ENCODE results near the gene YWHAG. TPM values are rescaled to one million over a fixed set of nuclear protein-coding genes. Genes with fewer than 3 reads are reported as not detected.

Gene YWHAG
- total and polyA plus RNA-seq, 4 donors: 11.6 to 46.7 (median 43.5) TPM

DNA sequence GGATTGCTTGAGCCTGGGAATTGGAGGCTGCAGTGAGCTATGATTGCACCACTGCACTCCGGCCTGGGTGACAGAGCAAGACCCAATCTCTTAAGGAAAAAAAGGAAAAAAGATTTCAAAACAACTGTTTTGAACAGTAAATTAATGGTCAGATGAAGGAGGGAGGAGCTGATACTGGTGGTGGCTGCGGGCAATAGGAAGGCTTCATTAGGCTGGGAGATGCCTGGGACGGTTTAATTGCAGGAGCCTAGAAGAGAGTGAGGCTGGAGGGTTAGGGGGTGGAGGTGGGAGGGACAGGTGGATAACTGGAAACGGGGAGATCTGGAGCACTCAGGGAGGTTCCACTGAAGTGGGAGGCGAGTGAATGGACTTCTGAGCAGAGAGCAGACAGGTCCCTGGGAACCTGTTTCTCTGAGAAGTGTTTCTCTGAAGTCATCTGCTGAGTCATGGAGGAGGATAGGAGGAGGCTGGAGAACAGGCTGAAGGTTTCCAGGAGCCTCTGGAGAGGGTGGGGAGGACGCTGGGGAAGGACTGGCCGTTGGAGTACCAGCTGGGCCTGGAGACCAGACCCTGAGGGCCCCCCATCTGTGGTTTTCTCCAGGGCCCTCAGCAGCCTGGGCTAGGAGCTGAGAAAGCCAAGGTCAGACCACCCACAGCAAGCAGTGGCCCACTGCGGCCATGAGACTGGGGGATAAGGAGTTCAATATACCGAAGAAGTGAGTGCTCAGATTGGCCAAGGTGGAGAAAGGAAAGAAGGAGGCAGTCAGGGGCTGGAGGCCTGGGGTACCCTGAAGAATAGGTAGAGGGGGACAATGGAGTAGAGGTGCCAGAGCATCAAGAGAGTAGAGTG, 14.4 kb upstream of the YWHAG start:
- Histone ChIP-seq H3K4me3 (ENCODE audit: low read depth in 1 of 3, low read length in 3 of 3) (no peak overlapping the region), H3K4me1 (ENCODE audit: control insufficient read depth in 4 of 4, insufficient read depth in 4 of 4, low read length in 3 of 4) (peaks cover 0 to 4% (median 0%) of the 10 kb centered on the region in 4 donors), H3K27ac (ENCODE audit: low read depth in 1 of 2, low read length in 2 of 2) (no peak overlapping the region), H3K36me3 (ENCODE audit: control insufficient read depth in 4 of 4, insufficient read depth in 3 of 4, low read depth in 1 of 4, low read length in 3 of 4) (no peaks in the 10 kb centered on the region), H3K9me3 (ENCODE audit: control insufficient read depth in 4 of 4, low read length in 3 of 4) (no peaks in the 10 kb centered on the region), H3K9ac (ENCODE audit: low read depth in 1 of 2, low read length in 2 of 2) (no peak overlapping the region), H3K27me3 (ENCODE audit: control insufficient read depth in 4 of 4, insufficient read depth in 4 of 4, low read length in 3 of 4) (no peaks in the 10 kb centered on the region)
- 84% methylated on average over 9 of the region's 9 CpGs for WGBS
- no peak for TF ChIP-seq RXRA (IDR thresholded peaks at IDR 0.05)
- TF ChIP-seq NR2F2 (IDR thresholded peaks at IDR 0.05): no peak
- TF ChIP-seq ZBTB33 (IDR thresholded peaks at IDR 0.05): no peak
- TF ChIP-seq, protein P1, sequence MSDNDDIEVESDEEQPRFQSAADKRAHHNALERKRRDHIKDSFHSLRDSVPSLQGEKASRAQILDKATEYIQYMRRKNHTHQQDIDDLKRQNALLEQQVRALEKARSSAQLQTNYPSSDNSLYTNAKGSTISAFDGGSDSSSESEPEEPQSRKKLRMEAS (IDR thresholded peaks at IDR 0.05): no peak
- TF ChIP-seq GABPA (IDR thresholded peaks at IDR 0.05 in 1 of 2, conservative IDR thresholded peaks at IDR 0.05 in 1 of 2): no peak
- no peak for TF ChIP-seq YY1 (IDR thresholded peaks at IDR 0.05)
- no peak for TF ChIP-seq FOXA1 (IDR thresholded peaks at IDR 0.05)
- TF ChIP-seq HNF4A (conservative IDR thresholded peaks at IDR 0.05): no peak
- no peak for TF ChIP-seq JUND (IDR thresholded peaks at IDR 0.05)
- no peak for TF ChIP-seq EGR1 (IDR thresholded peaks at IDR 0.05; ENCODE audit: low read depth in 2 of 2)
- no peak for TF ChIP-seq TAF1 (conservative IDR thresholded peaks at IDR 0.05)
- TF ChIP-seq, protein P2, sequence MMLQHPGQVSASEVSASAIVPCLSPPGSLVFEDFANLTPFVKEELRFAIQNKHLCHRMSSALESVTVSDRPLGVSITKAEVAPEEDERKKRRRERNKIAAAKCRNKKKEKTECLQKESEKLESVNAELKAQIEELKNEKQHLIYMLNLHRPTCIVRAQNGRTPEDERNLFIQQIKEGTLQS (IDR thresholded peaks at IDR 0.05): no peak
- no peak for DNase-seq (ENCODE audit: low spot score)

- TF ChIP-seq GABPA (IDR thresholded peaks at IDR 0.05 in 1 of 2, conservative IDR thresholded peaks at IDR 0.05 in 1 of 2) (no peak), JUND (IDR thresholded peaks at IDR 0.05) (no peak), HNF4G (IDR thresholded peaks at IDR 0.05) (no peak), YY1 (IDR thresholded peaks at IDR 0.05) (no peak), NR2F2 (IDR thresholded peaks at IDR 0.05) (no peak)
- TF ChIP-seq, protein P2 (IDR thresholded peaks at IDR 0.05): no peak
These were observed 12.6 kb upstream of the YWHAG start for GRCh38 chr7:76371396-76371795.

GRCh38 chr7:76369018-76369417, 10.2 kb upstream of the YWHAG start:
- Histone ChIP-seq H3K4me3 (ENCODE audit: low read depth in 1 of 3, low read length in 3 of 3) (no peak overlapping the region), H3K9me3 (ENCODE audit: control insufficient read depth in 4 of 4, low read length in 3 of 4) (no peaks in the 10 kb centered on the region), H3K27me3 (ENCODE audit: control insufficient read depth in 4 of 4, insufficient read depth in 4 of 4, low read length in 3 of 4) (no peaks in the 10 kb centered on the region), H3K36me3 (ENCODE audit: control insufficient read depth in 4 of 4, insufficient read depth in 3 of 4, low read depth in 1 of 4, low read length in 3 of 4) (no peaks in the 10 kb centered on the region), H3K9ac (ENCODE audit: low read depth in 1 of 2, low read length in 2 of 2) (no peak overlapping the region), H3K27ac (ENCODE audit: low read depth in 1 of 2, low read length in 2 of 2) (no peak overlapping the region), H3K4me1 (ENCODE audit: control insufficient read depth in 4 of 4, insufficient read depth in 4 of 4, low read length in 3 of 4) (peaks cover 0 to 12% (median 1%) of the 10 kb centered on the region in 4 donors)
- 79% methylated on average over 6 of the region's 6 CpGs for WGBS
- DNase-seq (ENCODE audit: low spot score): no peak
- TF ChIP-seq HNF4A (conservative IDR thresholded peaks at IDR 0.05): no peak
- TF ChIP-seq, protein P1 (IDR thresholded peaks at IDR 0.05): no peak
- no peak for TF ChIP-seq FOXA2 (IDR thresholded peaks at IDR 0.05)
- TF ChIP-seq, protein P3, sequence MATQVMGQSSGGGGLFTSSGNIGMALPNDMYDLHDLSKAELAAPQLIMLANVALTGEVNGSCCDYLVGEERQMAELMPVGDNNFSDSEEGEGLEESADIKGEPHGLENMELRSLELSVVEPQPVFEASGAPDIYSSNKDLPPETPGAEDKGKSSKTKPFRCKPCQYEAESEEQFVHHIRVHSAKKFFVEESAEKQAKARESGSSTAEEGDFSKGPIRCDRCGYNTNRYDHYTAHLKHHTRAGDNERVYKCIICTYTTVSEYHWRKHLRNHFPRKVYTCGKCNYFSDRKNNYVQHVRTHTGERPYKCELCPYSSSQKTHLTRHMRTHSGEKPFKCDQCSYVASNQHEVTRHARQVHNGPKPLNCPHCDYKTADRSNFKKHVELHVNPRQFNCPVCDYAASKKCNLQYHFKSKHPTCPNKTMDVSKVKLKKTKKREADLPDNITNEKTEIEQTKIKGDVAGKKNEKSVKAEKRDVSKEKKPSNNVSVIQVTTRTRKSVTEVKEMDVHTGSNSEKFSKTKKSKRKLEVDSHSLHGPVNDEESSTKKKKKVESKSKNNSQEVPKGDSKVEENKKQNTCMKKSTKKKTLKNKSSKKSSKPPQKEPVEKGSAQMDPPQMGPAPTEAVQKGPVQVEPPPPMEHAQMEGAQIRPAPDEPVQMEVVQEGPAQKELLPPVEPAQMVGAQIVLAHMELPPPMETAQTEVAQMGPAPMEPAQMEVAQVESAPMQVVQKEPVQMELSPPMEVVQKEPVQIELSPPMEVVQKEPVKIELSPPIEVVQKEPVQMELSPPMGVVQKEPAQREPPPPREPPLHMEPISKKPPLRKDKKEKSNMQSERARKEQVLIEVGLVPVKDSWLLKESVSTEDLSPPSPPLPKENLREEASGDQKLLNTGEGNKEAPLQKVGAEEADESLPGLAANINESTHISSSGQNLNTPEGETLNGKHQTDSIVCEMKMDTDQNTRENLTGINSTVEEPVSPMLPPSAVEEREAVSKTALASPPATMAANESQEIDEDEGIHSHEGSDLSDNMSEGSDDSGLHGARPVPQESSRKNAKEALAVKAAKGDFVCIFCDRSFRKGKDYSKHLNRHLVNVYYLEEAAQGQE (IDR thresholded peaks at IDR 0.05): no peak
- TF ChIP-seq GABPA (IDR thresholded peaks at IDR 0.05 in 1 of 2, conservative IDR thresholded peaks at IDR 0.05 in 1 of 2): no peak
- TF ChIP-seq NR2F2 (IDR thresholded peaks at IDR 0.05): no peak
- TF ChIP-seq JUND (IDR thresholded peaks at IDR 0.05): no peak
- TF ChIP-seq RXRA (IDR thresholded peaks at IDR 0.05): no peak
- no peak for TF ChIP-seq ZBTB33 (IDR thresholded peaks at IDR 0.05)

More at GRCh38 chr7:76371396-76371795, 12.6 kb upstream of the YWHAG start:
- no peak overlapping the region for H3K27ac ChIP-seq (ENCODE audit: low read depth in 1 of 2, low read length in 2 of 2)
- no peak overlapping the region for H3K4me3 ChIP-seq (ENCODE audit: low read depth in 1 of 3, low read length in 3 of 3)
- no peaks in the 10 kb centered on the region for H3K9me3 ChIP-seq (ENCODE audit: control insufficient read depth in 4 of 4, low read length in 3 of 4)
- no peaks in the 10 kb centered on the region for H3K36me3 ChIP-seq (ENCODE audit: control insufficient read depth in 4 of 4, insufficient read depth in 3 of 4, low read depth in 1 of 4, low read length in 3 of 4)
- H3K27me3 ChIP-seq (ENCODE audit: control insufficient read depth in 4 of 4, insufficient read depth in 4 of 4, low read length in 3 of 4): no peaks in the 10 kb centered on the region
- 95% methylated on average over 3 of the region's 3 CpGs for WGBS
- peaks cover 0 to 4% (median 0%) of the 10 kb centered on the region in 4 donors for H3K4me1 ChIP-seq (ENCODE audit: control insufficient read depth in 4 of 4, insufficient read depth in 4 of 4, low read length in 3 of 4)
- no peak for DNase-seq (ENCODE audit: low spot score)
- H3K9ac ChIP-seq (ENCODE audit: low read depth in 1 of 2, low read length in 2 of 2): no peak overlapping the region
